Ovary (tissue), 9 donors: ENCODE data around the gene EEF1A2. TPM values are rescaled to one million over a fixed set of nuclear protein-coding genes. Genes with fewer than 3 reads are reported as not detected.

Experiments
- DNase-seq, 5 donors: peaks; one replicate each; pipeline ENCODE4 v3.0.0-alpha.2; 2019 to 2020
- H3K27ac ChIP-seq, 2 donors: fragments of 200-600 bp; one replicate each; pipeline versions ENCODE4 v1.5.1 to v1.8.0; 2019 to 2022
- H3K27me3 ChIP-seq: fragments of 200-600 bp; one replicate; pipeline ENCODE4 v1.8.0; 2022
- H3K36me3 ChIP-seq: fragments of 200-600 bp; sonication (generic); one replicate; pipeline ENCODE4 v1.5.1; 2019
- H3K4me1 ChIP-seq: one replicate; pipeline ENCODE4 v1.8.1; 2013; ENCODE audit warnings: mild to moderate bottlenecking, moderate library complexity; ENCODE audit not compliant: insufficient read depth
- H3K4me3 ChIP-seq: fragments of 200-600 bp; sonication (generic); one replicate; pipeline ENCODE4 v1.5.1; 2017
- H3K9me3 ChIP-seq, 2 donors: fragments of 200-600 bp in 1 of 2; sonication (generic) in 1 of 2; one replicate each; pipeline versions ENCODE4 v1.5.1 to v1.8.1; 2013 to 2019; ENCODE audit warnings: mild to moderate bottlenecking in 1 of 2, moderate library complexity in 1 of 2
- EP300 ChIP-seq: sonication (generic); formaldehyde crosslinking; IDR thresholded peaks from one replicate; pipeline ENCODE4 v1.6.1; 2017; ENCODE audit warnings: antibody characterized with exemption
- POLR2A ChIP-seq: fragments of 450-650 bp; IDR thresholded peaks from one replicate; pipeline ENCODE4 v1.6.1; 2017; ENCODE audit warnings: antibody characterized with exemption, mild to moderate bottlenecking, moderate library complexity
- WGBS, 3 donors: extraction: QIAGEN DNeasy Blood & Tissue Kit in 1 of 3; methylation state at CpG; one replicate each; pipeline versions ENCODE4 v1.1.5 to v1.1.7; 2013 to 2017; 5-methylcytosine and 5-hydroxymethylcytosine counted together
- intact Hi-C, 4 donors: fragments of 100-400 bp; cut with DNase I; formaldehyde crosslinking; loops; one replicate each; pipeline versions ENCODE4 v1.11.0 to v1.15.1; 2022 to 2023
- polyA plus RNA-seq, 2 donors: library from polyadenylated mRNA; stranded (reverse); fragments of 200-250 nt in 1 of 2; fragments of 350-450 nt in 1 of 2; fragmentation: Illumina TruSeq in 1 of 2; extraction: RNeasy Lipid Tissue Mini Kit (QIAGEN cat#74804) in 1 of 2; gene quantifications; one replicate each; pipeline ENCODE4 v1.2.3, GENCODE V29; 2013 to 2014
- total RNA-seq, 7 donors: library from RNA; depleted of rRNA in 2 of 7; stranded (reverse); fragments of >200 nt in 2 of 7; fragmentation: NEBNext Ultra II Directional in 3 of 7; extraction: Animal tissue kit (Norgen Biotek cat#: 25700) in 3 of 7; gene quantifications; one replicate each; pipeline versions ENCODE4 v1.1.0 to v1.2.4, GENCODE V29; 2016 to 2023
- TF ChIP-seq, protein P1 (sequence below), 3 donors: fragments of 450-650 bp in 2 of 3; fragments of 200-600 bp in 1 of 3; IDR thresholded peaks; one replicate each; pipeline versions ENCODE4 v1.5.1 to v1.8.0; 2016 to 2022; ENCODE audit warnings: antibody characterized with exemption in 3 of 3, mild to moderate bottlenecking in 1 of 3
- donor health status: DM: no; HTN: no; CAD: no; lungs with moderate emphysema.
- donor health status: DM: no; HTN: no; CAD: no.
- donor health status: Bipolar disorder and iron deficiency.
- donor health status: DM: yes; HTN: yes; CAD: no.
- donor health status: DM: no; HTN: no; CAD: no.
- donor health status: DM: yes; HTN: yes; CAD: no.

EEF1A2 gene
- total and polyA plus RNA-seq, 9 donors, result 0.25 to 1.3 (median 0.69) TPM

DNA sequence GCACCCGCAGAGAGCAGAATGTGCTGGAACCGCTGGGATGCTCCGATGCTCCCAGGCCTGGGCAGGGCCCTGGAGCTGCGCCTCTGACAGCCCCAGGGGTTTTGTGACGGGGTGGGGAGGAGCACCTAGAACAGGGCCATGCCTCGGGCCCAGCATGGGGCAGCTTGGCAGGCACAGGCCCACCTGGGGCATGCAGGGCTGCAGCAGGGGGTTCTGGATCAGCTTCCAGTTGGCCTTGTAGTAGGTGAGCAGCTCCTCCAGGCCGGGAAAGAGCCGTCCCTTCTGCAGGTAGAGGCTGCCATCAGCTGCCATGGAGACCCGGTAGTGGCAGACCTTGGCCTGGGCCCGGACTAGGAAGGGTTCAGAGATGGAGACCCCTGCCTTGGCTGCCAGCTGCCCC is 44.2 kb upstream of the EEF1A2 start:
- no peak for TF ChIP-seq EP300
- DNase-seq, result no peak
- Histone ChIP-seq H3K4me1 (no peaks in the 10 kb centered on the region), H3K36me3 (no peaks in the 10 kb centered on the region), H3K27ac (no peak overlapping the region), H3K4me3 (no peak overlapping the region), H3K27me3 (no peaks in the 10 kb centered on the region), H3K9me3 (no peaks in the 10 kb centered on the region)
- intact Hi-C loops, result no loop called here
- 87 to 95% (median 90%) methylated on average over 7 to 10 of the region's 10 CpGs for WGBS, 3 donors

DNA sequence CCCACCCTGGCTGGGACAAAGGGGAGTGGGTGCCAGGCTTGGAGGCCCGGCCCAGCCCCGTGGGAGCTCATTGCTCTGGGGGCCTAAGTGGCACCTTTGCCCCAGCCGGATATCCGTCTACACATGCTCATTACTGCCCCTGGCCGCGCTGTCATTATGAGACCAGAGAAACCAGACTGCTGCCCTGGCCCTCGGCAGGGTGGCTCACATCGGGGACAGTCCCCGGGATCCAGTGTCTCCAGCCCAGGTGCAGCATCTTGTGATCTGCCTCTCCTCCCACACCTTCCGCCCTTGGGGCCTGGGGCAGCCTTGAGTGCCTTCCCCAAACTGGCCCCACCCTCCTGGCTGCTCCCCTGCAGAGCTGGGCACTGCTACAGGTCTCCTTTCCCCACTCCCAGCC is 43.8 kb upstream of the EEF1A2 start:
- Histone ChIP-seq H3K27ac (no peak overlapping the region), H3K9me3 (no peaks in the 10 kb centered on the region), H3K4me3 (no peak overlapping the region), H3K27me3 (no peaks in the 10 kb centered on the region), H3K4me1 (peaks cover 1% of the 10 kb centered on the region), H3K36me3 (no peaks in the 10 kb centered on the region)
- 67 to 79% (median 75%) methylated on average over 10 of the region's 10 CpGs for WGBS, 3 donors
- intact Hi-C loops, result no loop called here
- TF ChIP-seq EP300 (no peak), POLR2A (no peak)
- TF ChIP-seq, protein P1, sequence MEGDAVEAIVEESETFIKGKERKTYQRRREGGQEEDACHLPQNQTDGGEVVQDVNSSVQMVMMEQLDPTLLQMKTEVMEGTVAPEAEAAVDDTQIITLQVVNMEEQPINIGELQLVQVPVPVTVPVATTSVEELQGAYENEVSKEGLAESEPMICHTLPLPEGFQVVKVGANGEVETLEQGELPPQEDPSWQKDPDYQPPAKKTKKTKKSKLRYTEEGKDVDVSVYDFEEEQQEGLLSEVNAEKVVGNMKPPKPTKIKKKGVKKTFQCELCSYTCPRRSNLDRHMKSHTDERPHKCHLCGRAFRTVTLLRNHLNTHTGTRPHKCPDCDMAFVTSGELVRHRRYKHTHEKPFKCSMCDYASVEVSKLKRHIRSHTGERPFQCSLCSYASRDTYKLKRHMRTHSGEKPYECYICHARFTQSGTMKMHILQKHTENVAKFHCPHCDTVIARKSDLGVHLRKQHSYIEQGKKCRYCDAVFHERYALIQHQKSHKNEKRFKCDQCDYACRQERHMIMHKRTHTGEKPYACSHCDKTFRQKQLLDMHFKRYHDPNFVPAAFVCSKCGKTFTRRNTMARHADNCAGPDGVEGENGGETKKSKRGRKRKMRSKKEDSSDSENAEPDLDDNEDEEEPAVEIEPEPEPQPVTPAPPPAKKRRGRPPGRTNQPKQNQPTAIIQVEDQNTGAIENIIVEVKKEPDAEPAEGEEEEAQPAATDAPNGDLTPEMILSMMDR (IDR thresholded peaks at IDR 0.05), result no peak
- no peak for DNase-seq

DNA sequence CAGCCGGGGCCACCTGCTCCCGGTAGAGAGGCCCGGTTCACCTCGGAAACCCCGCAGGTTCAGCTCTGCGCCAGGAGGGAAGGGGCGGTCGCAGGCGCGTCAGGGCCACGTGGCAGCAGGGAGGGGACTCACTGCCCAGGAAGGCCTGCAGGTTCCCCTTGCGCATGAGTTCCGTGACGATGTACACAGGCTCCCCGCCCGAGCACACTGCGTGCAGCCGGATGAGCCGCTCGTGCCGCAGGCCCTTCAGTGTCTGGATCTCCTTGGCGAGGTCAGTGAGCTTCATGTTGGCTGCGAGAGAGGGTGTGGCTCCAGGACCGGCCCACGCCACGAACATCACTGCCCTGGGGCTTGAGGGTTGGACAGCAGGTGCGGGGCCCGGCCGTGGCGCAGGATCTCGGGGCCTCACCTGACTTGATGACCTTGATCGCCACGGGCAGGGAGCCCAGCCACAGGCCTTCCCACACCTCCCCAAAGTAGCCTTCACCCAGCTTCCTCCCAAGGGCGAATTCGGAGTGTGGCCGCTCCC is 43.2 kb upstream of the EEF1A2 start:
- intact Hi-C loops, result no loop called here
- H3K4me1 ChIP-seq, result peaks cover 2% of the 10 kb centered on the region
- no peak overlapping the region for H3K27ac ChIP-seq
- no peak overlapping the region for H3K4me3 ChIP-seq
- no peak for DNase-seq
- no peaks in the 10 kb centered on the region for H3K27me3 ChIP-seq
- TF ChIP-seq EP300, result no peak
- TF ChIP-seq POLR2A, result no peak
- TF ChIP-seq, protein P1 (IDR thresholded peaks at IDR 0.05), result no peak
- H3K9me3 ChIP-seq, result no peaks in the 10 kb centered on the region
- 28 to 48% (median 33%) methylated on average over 19 to 36 of the region's 36 CpGs for WGBS, 3 donors
- no peaks in the 10 kb centered on the region for H3K36me3 ChIP-seq

DNA sequence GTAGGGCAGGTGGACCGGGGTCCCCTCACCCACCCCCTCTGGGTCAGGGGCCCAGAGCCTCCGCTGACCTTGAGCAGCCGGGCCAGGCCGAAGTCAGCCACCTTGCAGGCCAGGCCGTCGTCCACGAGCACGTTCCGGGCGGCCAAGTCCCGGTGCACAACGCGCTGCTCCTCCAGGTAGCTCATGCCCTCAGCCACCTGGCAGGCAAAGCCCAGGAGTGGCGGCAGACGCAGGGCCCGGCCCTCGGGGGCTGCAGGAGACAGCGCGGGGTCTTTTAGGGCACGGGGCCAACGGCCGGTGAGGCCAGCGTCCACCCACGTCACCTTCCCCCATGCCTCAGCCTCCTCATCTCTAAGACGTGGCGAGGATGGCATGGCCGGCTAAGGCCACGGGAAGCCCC is 42.5 kb upstream of the EEF1A2 start:
- TF ChIP-seq, protein P1 (IDR thresholded peaks at IDR 0.05), result no peak
- no peak for TF ChIP-seq POLR2A
- no peak for TF ChIP-seq EP300
- no peaks in the 10 kb centered on the region for H3K27me3 ChIP-seq
- intact Hi-C loops, result no loop called here

DNA sequence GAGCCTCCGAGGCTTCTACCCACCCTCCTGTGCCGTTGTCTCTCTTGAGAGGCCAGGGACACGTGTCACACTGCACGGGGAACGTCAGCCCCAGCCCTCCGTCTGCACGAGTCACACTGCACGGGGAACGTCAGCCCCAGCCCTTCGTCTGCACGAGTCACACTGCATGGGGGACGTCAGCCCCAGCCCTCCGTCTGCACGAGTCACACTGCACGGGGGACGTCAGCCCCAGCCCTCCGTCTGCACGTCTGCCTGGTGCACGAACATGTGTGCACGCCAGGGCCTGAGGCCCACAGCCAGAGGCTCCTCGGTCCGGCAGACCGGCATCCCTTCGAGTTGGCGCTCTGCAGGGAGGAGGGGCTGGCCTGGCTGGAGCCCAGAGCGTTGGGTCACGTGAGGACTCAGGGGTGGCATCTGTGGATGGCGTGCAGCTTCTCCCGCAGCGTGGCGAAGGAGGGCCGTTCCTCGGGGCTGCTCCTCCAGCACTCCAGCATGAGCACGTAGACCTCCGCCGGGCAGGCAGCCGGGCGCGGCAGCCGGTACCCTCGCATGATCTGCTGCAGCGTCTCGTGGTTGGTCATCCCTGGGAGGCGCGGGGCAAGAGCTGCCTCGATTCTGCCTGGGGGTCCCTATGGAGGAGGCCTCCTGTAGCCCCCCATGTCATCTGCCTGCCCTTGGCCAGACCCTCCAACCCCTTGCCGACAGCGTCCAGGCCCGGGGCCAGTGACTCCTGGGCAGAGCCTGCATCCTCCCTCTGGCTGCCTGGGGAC is 41.7 kb upstream of the EEF1A2 start:
- Histone ChIP-seq H3K9me3 (no peaks in the 10 kb centered on the region), H3K36me3 (no peaks in the 10 kb centered on the region), H3K27ac (no peak overlapping the region), H3K4me1 (peaks cover 2% of the 10 kb centered on the region), H3K4me3 (no peak overlapping the region), H3K27me3 (no peaks in the 10 kb centered on the region)
- intact Hi-C loops, result no loop called here
- no peak for DNase-seq
- 74 to 78% (median 77%) methylated on average over 42 to 49 of the region's 49 CpGs for WGBS, 3 donors
- TF ChIP-seq EP300, result no peak
- TF ChIP-seq, protein P1 (IDR thresholded peaks at IDR 0.05), result no peak
- no peak for TF ChIP-seq POLR2A

More for the DNA sequence above, 42.5 kb upstream of the EEF1A2 start:
- Histone ChIP-seq H3K27ac (no peak overlapping the region), H3K4me3 (no peak overlapping the region), H3K36me3 (no peaks in the 10 kb centered on the region), H3K4me1 (peaks cover 2% of the 10 kb centered on the region), H3K9me3 (no peaks in the 10 kb centered on the region)
- WGBS, 3 donors, result 85 to 91% (median 85%) methylated on average over 27 to 28 of the region's 28 CpGs
- no peak for DNase-seq
